Erythroblast (primary cell): ENCODE measurements around the gene ATF7IP.
"Not testable (repeated sequence)": the region's sequence is repeated elsewhere in the genome, so short reads cannot be mapped to it uniquely, and the experiment has no call there.

ENCODE experiments used
- GATA1 ChIP-seq: IDR thresholded peaks from 2 replicates; pipeline ENCODE4 v1.6.1; 2011; ENCODE audit warnings: low read depth, mild to moderate bottlenecking, control low read depth, low read length, moderate library complexity
- POLR2A ChIP-seq: IDR thresholded peaks from 2 replicates; pipeline ENCODE4 v1.6.1; 2011; ENCODE audit warnings: mild to moderate bottlenecking, low read length

DNA sequence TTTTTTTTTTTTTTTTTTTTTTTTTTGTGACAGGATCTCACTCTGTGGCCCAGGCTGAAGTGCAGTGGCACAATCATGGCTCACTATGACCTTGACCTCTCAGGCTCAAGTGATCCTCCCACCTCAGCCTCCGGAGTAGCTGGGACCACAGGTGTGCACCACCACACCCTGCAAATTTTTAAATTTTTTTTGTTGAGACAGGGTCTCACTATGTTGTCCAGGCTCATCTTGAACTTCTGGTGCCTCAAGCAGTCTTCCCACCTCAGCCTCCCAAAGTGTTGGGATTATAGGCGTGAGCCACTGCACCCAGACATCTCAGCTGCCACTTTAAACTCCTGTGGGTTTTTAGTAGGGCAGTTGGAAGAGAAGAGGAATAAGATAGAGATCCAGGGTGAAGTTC, 39.9 kb downstream of the ATF7IP start:
- not testable (repeated sequence) for TF ChIP-seq POLR2A, GATA1
